Smooth muscle cell (in vitro differentiated cells): ENCODE results near the gene BAHCC1. TPM values are rescaled to one million over a fixed set of nuclear protein-coding genes. Genes with fewer than 3 reads are reported as not detected.

Experiments
- DNase-seq: peaks from one replicate; lab custom pipeline; 2025; ENCODE audit not compliant: unreplicated experiment; lab: John Stamatoyannopoulos, UW
- H2AFZ ChIP-seq: fragments of 200-600 bp; sonication (generic); 2 replicates; pipeline ENCODE4 v1.6.0; 2016; ENCODE audit warnings: antibody characterized with exemption, low read depth, mild to moderate bottlenecking
- H3F3A ChIP-seq: fragments of 200-600 bp; sonication (generic); 2 replicates; pipeline ENCODE4 v1.6.0; 2017; ENCODE audit warnings: antibody characterized with exemption, low read depth
- H3K27ac ChIP-seq: fragments of 200-600 bp; sonication (generic); 2 replicates; pipeline ENCODE4 v1.5.1; 2016; ENCODE audit warnings: low read depth, mild to moderate bottlenecking
- H3K27me3 ChIP-seq: fragments of 200-600 bp; sonication (generic); 2 replicates; pipeline ENCODE4 v1.6.1; 2016; ENCODE audit warnings: low read depth, mild to moderate bottlenecking
- H3K36me3 ChIP-seq: fragments of 200-600 bp; sonication (generic); 2 replicates; pipeline ENCODE4 v1.5.1; 2016; ENCODE audit warnings: low read depth
- H3K4me1 ChIP-seq: fragments of 200-600 bp; sonication (generic); 2 replicates; pipeline ENCODE4 v1.5.1; 2016; ENCODE audit warnings: low read depth
- H3K4me2 ChIP-seq: fragments of 200-600 bp; sonication (generic); 2 replicates; pipeline ENCODE4 v1.6.0; 2016; ENCODE audit warnings: mild to moderate bottlenecking
- H3K4me3 ChIP-seq: fragments of 200-600 bp; sonication (generic); 2 replicates; pipeline ENCODE4 v1.5.1; 2016; ENCODE audit warnings: mild to moderate bottlenecking
- H3K79me2 ChIP-seq: fragments of 200-600 bp; sonication (generic); 2 replicates; pipeline ENCODE4 v1.6.0; 2016; ENCODE audit warnings: low read depth, mild to moderate bottlenecking
- H3K9ac ChIP-seq: fragments of 200-600 bp; sonication (generic); 2 replicates; pipeline ENCODE4 v1.6.0; 2016; ENCODE audit warnings: low read depth
- H3K9me3 ChIP-seq: fragments of 200-600 bp; sonication (generic); replicated peaks from 2 replicates; pipeline ENCODE4 v1.5.1; 2016; ENCODE audit warnings: low read depth
- H4K20me1 ChIP-seq: fragments of 200-600 bp; sonication (generic); 2 replicates; pipeline ENCODE4 v1.6.0; 2016; ENCODE audit warnings: low read depth
- WGBS: methylation state at CpG from one replicate; pipeline ENCODE4 v1.1.7; 2016; ENCODE audit warnings: low lambda C conversion rate; 5-methylcytosine and 5-hydroxymethylcytosine counted together
- polyA plus RNA-seq: library from polyadenylated mRNA; unstranded; fragments of >200 nt; fragmentation: Nextera tagmentation; extraction: Ambion mirVana; gene quantifications from 2 replicates; pipeline ENCODE4 v1.2.1, GENCODE V29; 2016
- total RNA-seq: library from RNA; depleted of rRNA; stranded (reverse); fragments of >200 nt; gene quantifications from 2 replicates; pipeline ENCODE4 v1.2.3, GENCODE V29; 2014
- TF ChIP-seq, protein P1 (sequence below): fragments of 200-600 bp; sonication (generic); IDR thresholded peaks from 2 replicates; pipeline ENCODE4 v1.5.1; 2017; ENCODE audit warnings: borderline replicate concordance, mild to moderate bottlenecking, antibody characterized with exemption; ENCODE audit not compliant: insufficient read depth, poor library complexity, severe bottlenecking

BAHCC1 gene
- total and polyA plus RNA-seq, 2 experiments from 2014 or later, result 3.2 to 4.6 TPM

DNA sequence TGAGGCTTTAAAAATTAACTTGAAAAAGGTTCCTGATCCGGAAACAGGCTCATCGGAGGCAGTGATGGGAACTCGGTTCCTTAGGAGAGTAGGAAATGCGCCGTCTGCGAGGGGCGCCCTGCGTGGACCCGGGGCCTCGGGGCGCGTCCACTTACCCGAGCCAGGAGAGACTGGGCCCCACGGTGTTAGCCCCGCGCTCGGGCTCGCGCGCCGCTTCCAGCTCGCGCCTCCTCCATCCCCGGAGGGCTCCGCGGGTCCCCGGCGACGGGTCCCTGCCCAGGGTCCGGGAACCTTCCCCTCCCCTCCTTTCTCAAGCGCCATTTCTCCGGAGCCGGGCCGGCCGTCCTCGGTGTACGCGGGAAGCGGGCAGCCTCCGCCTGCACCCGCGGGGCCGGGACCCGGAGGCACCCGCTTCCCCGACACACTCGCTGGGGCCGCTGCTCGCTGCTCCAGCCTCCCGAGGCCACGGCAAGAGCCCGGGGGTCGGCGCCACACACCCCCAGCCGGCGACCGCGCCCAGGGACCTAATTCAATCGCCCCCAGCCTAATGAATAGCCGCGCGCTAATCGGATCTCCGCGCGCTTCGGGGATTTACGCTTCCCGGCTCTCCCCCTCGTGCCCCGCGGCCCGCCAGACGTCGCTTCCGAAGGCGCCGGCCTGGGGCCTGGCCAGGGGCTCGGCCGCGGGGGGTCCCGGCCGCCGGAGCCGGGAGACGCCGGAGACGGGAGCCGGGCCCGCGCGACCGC is 2.2 kb upstream of the BAHCC1 start:
- peak overlapping the region; percentile 98 for H3K4me2 ChIP-seq
- peak overlapping the region; percentile 84 for H3K9ac ChIP-seq
- H2AFZ ChIP-seq, result no peak overlapping the region
- no peak for DNase-seq
- peaks cover 8% of the 10 kb centered on the region for H4K20me1 ChIP-seq
- H3K9me3 ChIP-seq, result no peaks in the 10 kb centered on the region
- 1% methylated on average over 84 of the region's 93 CpGs for WGBS
- no peaks in the 10 kb centered on the region for H3K27me3 ChIP-seq
- TF ChIP-seq, protein P1, sequence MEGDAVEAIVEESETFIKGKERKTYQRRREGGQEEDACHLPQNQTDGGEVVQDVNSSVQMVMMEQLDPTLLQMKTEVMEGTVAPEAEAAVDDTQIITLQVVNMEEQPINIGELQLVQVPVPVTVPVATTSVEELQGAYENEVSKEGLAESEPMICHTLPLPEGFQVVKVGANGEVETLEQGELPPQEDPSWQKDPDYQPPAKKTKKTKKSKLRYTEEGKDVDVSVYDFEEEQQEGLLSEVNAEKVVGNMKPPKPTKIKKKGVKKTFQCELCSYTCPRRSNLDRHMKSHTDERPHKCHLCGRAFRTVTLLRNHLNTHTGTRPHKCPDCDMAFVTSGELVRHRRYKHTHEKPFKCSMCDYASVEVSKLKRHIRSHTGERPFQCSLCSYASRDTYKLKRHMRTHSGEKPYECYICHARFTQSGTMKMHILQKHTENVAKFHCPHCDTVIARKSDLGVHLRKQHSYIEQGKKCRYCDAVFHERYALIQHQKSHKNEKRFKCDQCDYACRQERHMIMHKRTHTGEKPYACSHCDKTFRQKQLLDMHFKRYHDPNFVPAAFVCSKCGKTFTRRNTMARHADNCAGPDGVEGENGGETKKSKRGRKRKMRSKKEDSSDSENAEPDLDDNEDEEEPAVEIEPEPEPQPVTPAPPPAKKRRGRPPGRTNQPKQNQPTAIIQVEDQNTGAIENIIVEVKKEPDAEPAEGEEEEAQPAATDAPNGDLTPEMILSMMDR, result no peak
- peak overlapping the region; percentile 76 for H3K27ac ChIP-seq
- peak overlapping the region; percentile 88 for H3K4me3 ChIP-seq
- peaks cover 75% of the 10 kb centered on the region for H3K79me2 ChIP-seq
- H3K36me3 ChIP-seq, result no peaks in the 10 kb centered on the region
- H3F3A ChIP-seq, result peaks cover 24% of the 10 kb centered on the region
- H3K4me1 ChIP-seq, result peaks cover 53% of the 10 kb centered on the region

DNA sequence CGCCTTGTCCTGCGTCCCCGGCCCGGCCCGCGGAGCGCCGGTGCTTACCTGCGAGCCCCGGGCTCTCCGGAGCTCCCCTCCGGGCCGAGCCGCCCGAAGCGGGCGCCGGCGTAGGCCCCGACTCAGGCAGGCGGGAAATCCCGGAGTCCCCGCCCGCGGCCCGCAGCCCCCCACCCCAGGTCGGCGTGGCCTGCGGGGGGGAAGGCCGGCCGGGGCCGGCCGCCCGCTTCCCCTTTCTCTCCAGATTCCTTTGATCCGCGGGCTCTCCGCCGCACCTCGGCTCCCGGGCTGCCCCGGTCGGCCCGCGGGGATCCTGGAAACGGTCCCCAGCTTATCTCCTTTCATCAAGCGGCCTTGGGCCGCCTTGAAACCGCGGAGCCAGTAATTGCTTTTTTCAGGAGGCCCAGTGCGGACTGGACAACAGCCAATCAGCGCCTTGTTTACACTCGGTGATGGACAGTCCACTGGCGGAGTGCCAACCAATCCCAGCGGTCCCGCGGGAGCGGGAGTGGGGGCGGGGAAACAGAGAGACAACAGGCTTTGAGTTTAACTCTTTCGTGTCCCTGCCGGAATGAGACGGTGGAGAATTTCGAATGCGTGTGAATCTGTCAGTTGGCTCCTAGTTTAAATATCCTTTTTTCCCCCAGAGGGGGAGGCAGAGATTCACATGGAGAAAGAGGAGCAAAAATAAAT is 1.4 kb upstream of the BAHCC1 start:
- peak; percentile 99 for DNase-seq
- Histone ChIP-seq H3K9ac (peak overlapping the region; percentile 84), H3F3A (peaks cover 24% of the 10 kb centered on the region), H3K4me3 (peak overlapping the region; percentile 88), H3K79me2 (peaks cover 75% of the 10 kb centered on the region), H2AFZ (no peak overlapping the region), H3K27me3 (no peaks in the 10 kb centered on the region), H3K36me3 (no peaks in the 10 kb centered on the region), H4K20me1 (peaks cover 8% of the 10 kb centered on the region), H3K4me1 (peaks cover 50% of the 10 kb centered on the region), H3K4me2 (peak overlapping the region; percentile 100), H3K9me3 (no peaks in the 10 kb centered on the region), H3K27ac (peak overlapping the region; percentile 76)
- TF ChIP-seq, protein P1, result no peak
- under 1% methylated on average over 60 of the region's 63 CpGs for WGBS

DNA sequence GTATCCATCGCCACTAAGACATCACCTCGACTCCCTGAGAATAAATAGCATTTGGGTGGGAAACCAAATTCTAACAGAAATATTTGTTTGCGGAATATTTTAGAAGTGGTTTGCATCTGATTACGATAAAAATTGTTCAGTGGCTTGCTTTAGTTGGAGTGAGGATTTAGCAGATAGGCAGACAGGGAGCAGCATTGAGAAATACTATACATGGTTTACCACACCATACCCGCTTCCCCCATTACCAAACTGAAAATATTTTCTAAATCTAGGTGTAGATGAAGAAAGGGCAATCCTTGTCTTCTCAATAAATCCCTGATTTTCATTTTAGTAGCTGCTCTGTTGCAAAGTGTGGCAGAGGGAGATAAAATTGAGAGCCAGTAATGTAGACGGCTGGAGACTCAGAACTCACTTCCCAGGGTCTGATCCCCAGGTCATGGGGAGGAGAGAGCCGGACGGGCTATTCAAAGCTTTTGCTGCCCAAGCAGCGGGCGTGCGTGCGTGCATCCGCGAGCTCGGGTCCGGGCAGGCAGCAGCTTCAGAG is 808 bp upstream of the BAHCC1 start:
- Histone ChIP-seq H3K36me3 (no peaks in the 10 kb centered on the region), H3K9me3 (no peaks in the 10 kb centered on the region), H3K4me1 (peaks cover 44% of the 10 kb centered on the region), H3K4me2 (peak overlapping the region; percentile 100), H3F3A (peaks cover 21% of the 10 kb centered on the region), H3K79me2 (peaks cover 78% of the 10 kb centered on the region), H3K27ac (peak overlapping the region; percentile 38), H2AFZ (no peak overlapping the region), H3K4me3 (peak overlapping the region; percentile 88), H4K20me1 (peaks cover 8% of the 10 kb centered on the region), H3K27me3 (no peaks in the 10 kb centered on the region), H3K9ac (no peak overlapping the region)
- 12% methylated on average over 16 of the region's 16 CpGs for WGBS
- TF ChIP-seq, protein P1, result peak; percentile 14
- no peak for DNase-seq
